OCI-LY7 (cell line): ENCODE data around the gene KPNA1.

Experiments used
- EZH2phosphoT487 ChIP-seq: fragments of 200-600 bp; sonication (generic); IDR thresholded peaks from 2 replicates; pipeline ENCODE4 v1.6.1; 2018; ENCODE audit warnings: low read depth, borderline replicate concordance, mild to moderate bottlenecking, mixed run types, antibody characterized with exemption, low read length, moderate library complexity, mixed read lengths
- TF ChIP-seq, protein P1 (sequence below): fragments of 200-600 bp; sonication (generic); conservative IDR thresholded peaks from 2 replicates; pipeline ENCODE4 v1.5.1; 2014; ENCODE audit warnings: mild to moderate bottlenecking, antibody characterized with exemption, low read length, moderate library complexity, mixed read lengths

DNA sequence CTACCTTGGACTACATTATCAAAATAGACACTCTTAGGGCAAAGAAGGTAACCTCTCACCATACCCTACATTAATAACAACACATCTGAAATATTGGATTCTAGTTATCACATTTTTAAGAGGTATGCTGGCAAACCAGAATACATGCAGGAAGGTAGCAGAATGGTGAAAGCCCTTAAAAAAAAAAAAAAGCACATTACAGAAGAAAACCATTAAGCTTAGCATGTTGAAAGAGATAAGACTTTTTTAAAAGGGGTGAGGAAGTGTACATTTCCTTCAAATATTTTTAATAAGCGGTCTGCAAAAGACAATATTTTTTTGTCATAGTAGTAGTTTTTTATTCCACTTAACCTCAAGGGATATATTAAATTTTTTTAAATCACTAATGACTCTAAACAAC, 52.3 kb downstream of the KPNA1 start:
- TF ChIP-seq, protein P1, sequence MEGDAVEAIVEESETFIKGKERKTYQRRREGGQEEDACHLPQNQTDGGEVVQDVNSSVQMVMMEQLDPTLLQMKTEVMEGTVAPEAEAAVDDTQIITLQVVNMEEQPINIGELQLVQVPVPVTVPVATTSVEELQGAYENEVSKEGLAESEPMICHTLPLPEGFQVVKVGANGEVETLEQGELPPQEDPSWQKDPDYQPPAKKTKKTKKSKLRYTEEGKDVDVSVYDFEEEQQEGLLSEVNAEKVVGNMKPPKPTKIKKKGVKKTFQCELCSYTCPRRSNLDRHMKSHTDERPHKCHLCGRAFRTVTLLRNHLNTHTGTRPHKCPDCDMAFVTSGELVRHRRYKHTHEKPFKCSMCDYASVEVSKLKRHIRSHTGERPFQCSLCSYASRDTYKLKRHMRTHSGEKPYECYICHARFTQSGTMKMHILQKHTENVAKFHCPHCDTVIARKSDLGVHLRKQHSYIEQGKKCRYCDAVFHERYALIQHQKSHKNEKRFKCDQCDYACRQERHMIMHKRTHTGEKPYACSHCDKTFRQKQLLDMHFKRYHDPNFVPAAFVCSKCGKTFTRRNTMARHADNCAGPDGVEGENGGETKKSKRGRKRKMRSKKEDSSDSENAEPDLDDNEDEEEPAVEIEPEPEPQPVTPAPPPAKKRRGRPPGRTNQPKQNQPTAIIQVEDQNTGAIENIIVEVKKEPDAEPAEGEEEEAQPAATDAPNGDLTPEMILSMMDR: no peak
- TF ChIP-seq EZH2phosphoT487: no peak
